Nephron progenitor cell (in vitro differentiated cells): Measurements from ENCODE around the gene RAB11FIP4.
A peak's percentile ranks its signal among the peaks of the same experiment; 100 is the strongest.

ENCODE experiments used
- DNase-seq: peaks from one replicate; pipeline ENCODE4 v3.0.0; 2021
- H3K27ac Mint-ChIP-seq: 2 replicates; pipeline ENCODE4 v1.8.0; 2021; ENCODE audit warnings: mild to moderate bottlenecking, moderate library complexity, mixed read lengths
- H3K27me3 Mint-ChIP-seq: 2 replicates; pipeline ENCODE4 v1.8.0; 2021; ENCODE audit warnings: mild to moderate bottlenecking, low read depth, mixed read lengths; ENCODE audit not compliant: poor library complexity
- H3K36me3 Mint-ChIP-seq: 2 replicates; pipeline ENCODE4 v1.8.0; 2021; ENCODE audit warnings: low read depth, mixed read lengths
- H3K4me1 Mint-ChIP-seq: 2 replicates; pipeline ENCODE4 v1.8.0; 2021; ENCODE audit warnings: mixed read lengths
- H3K4me3 Mint-ChIP-seq: 2 replicates; pipeline ENCODE4 v1.8.0; 2021; ENCODE audit warnings: mild to moderate bottlenecking, moderate library complexity, mixed read lengths
- H3K9me3 Mint-ChIP-seq: 2 replicates; pipeline ENCODE4 v1.8.0; 2021; ENCODE audit warnings: mild to moderate bottlenecking, moderate library complexity, mixed read lengths
- CTCF ChIP-seq: fragments of 200-600 bp; sonication (generic); IDR thresholded peaks from 2 replicates; pipeline ENCODE4 v1.5.0; 2021; ENCODE audit warnings: antibody characterized with exemption

Gene RAB11FIP4

GRCh38 chr17:31431098-31431851, 39.8 kb downstream of the RAB11FIP4 start:
- no peak overlapping the region for H3K4me3 Mint-ChIP-seq
- no peak for DNase-seq
- no peaks in the 10 kb centered on the region for H3K36me3 Mint-ChIP-seq
- peaks cover 45% of the 10 kb centered on the region for H3K4me1 Mint-ChIP-seq
- H3K9me3 Mint-ChIP-seq = no peaks in the 10 kb centered on the region
- no peak overlapping the region for H3K27ac Mint-ChIP-seq
- TF ChIP-seq CTCF = no peak
- peaks cover 22% of the 10 kb centered on the region for H3K27me3 Mint-ChIP-seq

GRCh38 chr17:31431852-31432658, 40.6 kb downstream of the RAB11FIP4 start:
- no peaks in the 10 kb centered on the region for H3K9me3 Mint-ChIP-seq
- H3K36me3 Mint-ChIP-seq = no peaks in the 10 kb centered on the region
- peaks cover 46% of the 10 kb centered on the region for H3K4me1 Mint-ChIP-seq
- peak overlapping the region; percentile 69 for H3K4me3 Mint-ChIP-seq
- H3K27ac Mint-ChIP-seq = no peak overlapping the region
- TF ChIP-seq CTCF = no peak
- H3K27me3 Mint-ChIP-seq = peaks cover 22% of the 10 kb centered on the region
- peak; percentile 33 for DNase-seq

- no peaks in the 10 kb centered on the region for H3K9me3 Mint-ChIP-seq
- H3K27me3 Mint-ChIP-seq = peaks cover 23% of the 10 kb centered on the region
- H3K27ac Mint-ChIP-seq = peak overlapping the region; percentile 36
- no peaks in the 10 kb centered on the region for H3K36me3 Mint-ChIP-seq
- H3K4me1 Mint-ChIP-seq = peaks cover 49% of the 10 kb centered on the region
- no peak for DNase-seq
- no peak for TF ChIP-seq CTCF
- H3K4me3 Mint-ChIP-seq = no peak overlapping the region
These were observed 41.8 kb downstream of the RAB11FIP4 start for GRCh38 chr17:31433091-31433790.

GRCh38 chr17:31433811-31434726, 42.6 kb downstream of the RAB11FIP4 start:
- Mint-ChIP-seq H3K27me3 (peaks cover 28% of the 10 kb centered on the region), H3K27ac (peak overlapping the region; percentile 3), H3K4me1 (peaks cover 46% of the 10 kb centered on the region), H3K9me3 (no peaks in the 10 kb centered on the region), H3K4me3 (no peak overlapping the region), H3K36me3 (no peaks in the 10 kb centered on the region)
- no peak for TF ChIP-seq CTCF
- no peak for DNase-seq

- Mint-ChIP-seq H3K9me3 (no peaks in the 10 kb centered on the region), H3K4me3 (no peak overlapping the region), H3K36me3 (no peaks in the 10 kb centered on the region), H3K27ac (no peak overlapping the region), H3K4me1 (peaks cover 46% of the 10 kb centered on the region), H3K27me3 (peaks cover 31% of the 10 kb centered on the region)
- no peak for TF ChIP-seq CTCF
- no peak for DNase-seq
These were observed 43.2 kb downstream of the RAB11FIP4 start for GRCh38 chr17:31434727-31435050.
